ENCODE results near the gene GABBR2.
A peak's percentile ranks its signal among the peaks of the same experiment; 100 is the strongest.

Gene GABBR2

GRCh38 chr9:98491828-98492227 lies 216.9 kb downstream of the GABBR2 start:
- Histone ChIP-seq H3K4me3 (ENCODE audit: low read length) (no peak overlapping the region), H3K27ac (ENCODE audit: low read length) (no peak overlapping the region), H2AFZ (ENCODE audit: low read length) (no peak overlapping the region), H3K9me3 (replicated peaks; ENCODE audit: insufficient read depth, low read length) (no peaks in the 10 kb centered on the region), H3K4me1 (ENCODE audit: low read length) (peaks cover 15% of the 10 kb centered on the region), H3K36me3 (replicated peaks; ENCODE audit: insufficient read depth, low read length) (no peaks in the 10 kb centered on the region), H3K4me2 (ENCODE audit: low read depth, low read length) (peak overlapping the region; percentile 22; the same call in 1 of the 2 replicates), H3F3A (ENCODE audit: insufficient read depth, low read length) (peaks cover 7% of the 10 kb centered on the region; the same call in 1 of the 2 replicates), H3K9ac (ENCODE audit: low read length) (no peak overlapping the region), H4K20me1 (ENCODE audit: insufficient read depth, low read length) (no peaks in the 10 kb centered on the region), H3K27me3 (replicated peaks; ENCODE audit: insufficient read depth, low read length) (no peaks in the 10 kb centered on the region), H3K9me2 (replicated peaks; ENCODE audit: insufficient read depth, low read length) (no peaks in the 10 kb centered on the region), H3K79me2 (ENCODE audit: low read length) (no peaks in the 10 kb centered on the region)
- no peak for DNase-seq
- TF ChIP-seq CTCF (IDR thresholded peaks at IDR 0.05; ENCODE audit: low read length) (no peak), EZH2 (optimal IDR thresholded peaks at IDR 0.05; ENCODE audit: low read depth, low read length) (no peak), EZH2phosphoT487 (IDR thresholded peaks at IDR 0.05; ENCODE audit: low read length) (no peak)

- no peak overlapping the region for H3K4me3 ChIP-seq (ENCODE audit: low read length)
- no peaks in the 10 kb centered on the region for H3K9me3 ChIP-seq (replicated peaks; ENCODE audit: insufficient read depth, low read length)
- peaks cover 7% of the 10 kb centered on the region; the same call in 1 of the 2 replicates for H3F3A ChIP-seq (ENCODE audit: insufficient read depth, low read length)
- H3K79me2 ChIP-seq (ENCODE audit: low read length): no peaks in the 10 kb centered on the region
- no peak overlapping the region for H2AFZ ChIP-seq (ENCODE audit: low read length)
- H3K4me2 ChIP-seq (ENCODE audit: low read depth, low read length): peak overlapping the region; percentile 22; the same call in 1 of the 2 replicates
- no peaks in the 10 kb centered on the region for H3K27me3 ChIP-seq (replicated peaks; ENCODE audit: insufficient read depth, low read length)
- no peaks in the 10 kb centered on the region for H4K20me1 ChIP-seq (ENCODE audit: insufficient read depth, low read length)
- no peak overlapping the region for H3K27ac ChIP-seq (ENCODE audit: low read length)
- DNase-seq: peak; percentile 58
- no peak for TF ChIP-seq EZH2phosphoT487 (IDR thresholded peaks at IDR 0.05; ENCODE audit: low read length)
- TF ChIP-seq EZH2 (optimal IDR thresholded peaks at IDR 0.05; ENCODE audit: low read depth, low read length): no peak
- no peak for TF ChIP-seq CTCF (IDR thresholded peaks at IDR 0.05; ENCODE audit: low read length)
- H3K9ac ChIP-seq (ENCODE audit: low read length): no peak overlapping the region
- no peaks in the 10 kb centered on the region for H3K9me2 ChIP-seq (replicated peaks; ENCODE audit: insufficient read depth, low read length)
- peaks cover 15% of the 10 kb centered on the region for H3K4me1 ChIP-seq (ENCODE audit: low read length)
- no peaks in the 10 kb centered on the region for H3K36me3 ChIP-seq (replicated peaks; ENCODE audit: insufficient read depth, low read length)
These were observed 217.5 kb downstream of the GABBR2 start for GRCh38 chr9:98491231-98491651.

GRCh38 chr9:98488571-98489312 lies 220.0 kb downstream of the GABBR2 start:
- H3K9ac ChIP-seq (ENCODE audit: low read length): no peak overlapping the region
- H3K4me3 ChIP-seq (ENCODE audit: low read length): no peak overlapping the region
- no peaks in the 10 kb centered on the region for H3K36me3 ChIP-seq (replicated peaks; ENCODE audit: insufficient read depth, low read length)
- no peaks in the 10 kb centered on the region for H3K9me2 ChIP-seq (replicated peaks; ENCODE audit: insufficient read depth, low read length)
- peaks cover 15% of the 10 kb centered on the region for H3K4me1 ChIP-seq (ENCODE audit: low read length)
- H2AFZ ChIP-seq (ENCODE audit: low read length): no peak overlapping the region
- no peaks in the 10 kb centered on the region for H3K79me2 ChIP-seq (ENCODE audit: low read length)
- no peaks in the 10 kb centered on the region for H4K20me1 ChIP-seq (ENCODE audit: insufficient read depth, low read length)
- peaks cover 7% of the 10 kb centered on the region; the same call in 1 of the 2 replicates for H3F3A ChIP-seq (ENCODE audit: insufficient read depth, low read length)
- TF ChIP-seq EZH2 (optimal IDR thresholded peaks at IDR 0.05; ENCODE audit: low read depth, low read length) (no peak), CTCF (IDR thresholded peaks at IDR 0.05; ENCODE audit: low read length) (no peak), EZH2phosphoT487 (IDR thresholded peaks at IDR 0.05; ENCODE audit: low read length) (no peak)
- H3K27ac ChIP-seq (ENCODE audit: low read length): no peak overlapping the region
- no peaks in the 10 kb centered on the region for H3K9me3 ChIP-seq (replicated peaks; ENCODE audit: insufficient read depth, low read length)
- no peak for DNase-seq
- no peak overlapping the region for H3K4me2 ChIP-seq (ENCODE audit: low read depth, low read length)
- H3K27me3 ChIP-seq (replicated peaks; ENCODE audit: insufficient read depth, low read length): no peaks in the 10 kb centered on the region

Measured in MM.1S (cell line).